GM19023 (cell line): ENCODE measurements around the gene ZNF341.

Source experiments
- ATAC-seq: cut with Tn5 transposase; IDR thresholded peaks from one replicate; pipeline ENCODE4 v1.9.1; 2021; ENCODE audit warnings: mild to moderate bottlenecking, moderate library complexity; ENCODE audit not compliant: unreplicated experiment

The ZNF341 gene

DNA sequence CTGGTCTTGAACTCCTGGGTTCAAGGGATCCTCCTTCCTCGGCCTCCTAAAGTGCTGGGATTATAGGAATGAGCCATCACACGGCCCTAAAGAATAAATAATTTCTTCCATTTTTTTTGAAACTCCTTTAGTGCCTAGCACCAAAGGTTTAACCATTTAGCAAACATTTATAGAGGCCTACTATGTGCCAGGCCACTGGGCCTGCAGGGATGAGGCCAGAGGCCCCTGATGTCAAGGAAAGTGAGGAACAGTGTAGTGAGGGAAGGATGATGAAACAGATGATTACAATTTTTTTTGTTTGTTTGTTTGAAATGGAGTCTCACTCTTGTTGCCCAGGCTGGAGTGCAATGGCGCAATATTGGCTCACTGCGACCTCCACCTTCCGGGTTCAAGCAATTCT lies 33.8 kb downstream of the ZNF341 start:
- ATAC-seq, result no peak

DNA sequence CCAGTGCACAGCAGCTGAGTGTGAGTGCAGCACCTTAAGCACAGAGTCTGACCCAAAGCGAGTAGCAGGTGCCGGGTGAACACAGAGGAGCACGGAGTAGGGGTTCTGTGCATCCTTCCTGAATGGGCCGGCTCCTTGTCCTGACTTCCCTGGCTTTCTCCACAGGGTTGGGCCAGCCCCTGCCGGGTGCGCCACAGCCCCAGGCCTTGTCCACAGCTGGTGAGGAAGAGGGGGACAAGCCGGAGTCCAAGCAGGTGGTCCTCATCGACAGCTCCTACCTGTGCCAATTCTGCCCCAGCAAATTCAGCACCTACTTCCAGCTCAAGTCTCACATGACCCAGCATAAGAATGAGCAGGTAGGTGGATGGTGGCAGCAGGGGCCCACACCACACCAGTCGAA lies 34.9 kb downstream of the ZNF341 start:
- no peak for ATAC-seq

DNA sequence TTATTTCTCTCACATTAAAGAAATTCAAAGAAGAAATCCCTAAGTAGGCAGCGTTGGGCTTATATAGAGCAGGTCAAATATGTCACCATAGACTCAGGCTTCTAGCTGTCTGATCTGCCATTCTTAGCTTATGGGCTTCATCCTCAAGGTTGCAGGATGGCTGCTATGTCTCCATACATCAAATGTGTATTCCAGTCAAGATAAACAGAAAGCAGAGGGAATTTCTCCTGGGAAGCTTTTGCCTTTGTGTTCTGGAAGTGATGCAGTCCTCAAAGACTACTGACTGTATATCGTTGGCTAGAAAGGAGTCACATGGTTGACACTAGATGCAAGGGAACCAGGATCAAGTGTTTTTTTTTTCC lies 36.0 kb downstream of the ZNF341 start:
- no peak for ATAC-seq

DNA sequence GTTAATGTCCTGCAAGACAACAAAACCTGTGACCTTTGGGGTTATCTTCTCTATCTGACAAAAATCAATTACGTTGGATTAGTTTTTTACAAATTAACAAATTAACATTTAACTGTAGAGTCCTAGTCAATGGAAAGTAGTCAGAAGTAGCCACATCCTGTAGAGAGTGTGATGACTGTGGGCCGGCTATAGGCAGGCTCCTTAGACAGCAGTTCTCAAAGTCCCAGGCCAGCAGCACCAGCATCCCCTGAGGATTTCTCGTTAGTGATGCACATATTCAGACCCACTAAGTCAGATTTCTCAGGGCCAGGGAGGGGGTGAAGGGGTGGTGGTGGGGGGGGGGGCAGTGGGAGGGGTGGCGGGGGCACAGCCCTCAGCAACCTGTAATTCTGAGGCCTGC lies 37.2 kb downstream of the ZNF341 start:
- ATAC-seq, result no peak

DNA sequence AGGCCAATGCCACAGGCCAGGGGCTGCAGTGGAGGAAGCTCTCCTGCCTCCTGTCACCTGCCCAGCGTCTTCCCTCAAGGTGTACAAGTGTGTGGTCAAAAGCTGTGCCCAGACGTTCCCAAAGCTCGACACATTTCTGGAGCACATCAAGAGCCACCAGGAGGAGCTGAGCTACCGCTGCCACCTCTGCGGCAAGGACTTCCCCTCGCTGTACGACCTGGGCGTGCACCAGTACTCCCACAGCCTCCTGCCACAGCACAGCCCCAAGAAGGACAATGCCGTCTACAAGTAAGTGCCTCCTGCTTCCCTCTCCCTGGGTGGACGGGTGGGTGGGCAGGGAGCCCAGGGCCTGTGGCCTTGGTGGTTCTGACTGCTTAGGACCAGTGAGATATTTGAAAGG lies 38.2 kb downstream of the ZNF341 start:
- ATAC-seq, result no peak

DNA sequence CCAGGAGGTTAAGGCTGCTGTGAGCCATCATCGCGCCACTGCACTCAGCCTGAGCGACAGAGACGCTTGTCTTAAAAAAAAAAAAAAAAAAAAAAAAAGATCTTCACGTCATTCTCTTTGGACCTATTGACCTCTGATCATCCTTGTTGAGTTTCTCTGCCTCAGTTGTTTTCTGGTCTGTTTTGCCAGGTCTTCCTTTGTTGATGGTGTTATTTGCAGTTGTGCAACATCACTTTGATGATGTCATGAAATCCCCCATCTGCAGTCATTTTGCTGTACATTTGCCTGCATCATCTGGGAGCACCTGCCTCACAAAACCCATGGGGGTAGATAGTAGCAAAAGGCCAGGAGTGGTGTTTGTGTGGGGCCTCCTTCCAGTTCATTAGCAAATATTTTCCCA lies 40.1 kb downstream of the ZNF341 start:
- ATAC-seq, result no peak

DNA sequence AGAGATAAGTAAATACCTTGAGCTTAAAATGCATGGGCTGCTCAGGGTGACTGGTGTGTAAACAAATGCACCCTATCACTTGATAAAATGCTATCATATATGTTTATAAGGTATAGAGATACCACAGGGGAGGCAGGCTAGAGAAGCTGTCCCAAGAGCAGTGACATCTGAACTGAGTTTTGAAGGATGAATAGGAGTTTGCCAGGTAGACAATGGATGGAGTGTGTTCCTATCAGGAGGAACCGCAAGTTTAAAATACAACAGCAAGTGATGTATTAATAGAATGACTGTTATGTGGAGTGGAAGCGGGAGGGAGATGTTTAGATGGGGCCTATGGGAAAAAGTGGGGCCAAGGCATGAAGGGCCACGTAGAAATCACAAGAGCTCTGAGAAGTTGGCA lies 40.6 kb downstream of the ZNF341 start:
- no peak for ATAC-seq

DNA sequence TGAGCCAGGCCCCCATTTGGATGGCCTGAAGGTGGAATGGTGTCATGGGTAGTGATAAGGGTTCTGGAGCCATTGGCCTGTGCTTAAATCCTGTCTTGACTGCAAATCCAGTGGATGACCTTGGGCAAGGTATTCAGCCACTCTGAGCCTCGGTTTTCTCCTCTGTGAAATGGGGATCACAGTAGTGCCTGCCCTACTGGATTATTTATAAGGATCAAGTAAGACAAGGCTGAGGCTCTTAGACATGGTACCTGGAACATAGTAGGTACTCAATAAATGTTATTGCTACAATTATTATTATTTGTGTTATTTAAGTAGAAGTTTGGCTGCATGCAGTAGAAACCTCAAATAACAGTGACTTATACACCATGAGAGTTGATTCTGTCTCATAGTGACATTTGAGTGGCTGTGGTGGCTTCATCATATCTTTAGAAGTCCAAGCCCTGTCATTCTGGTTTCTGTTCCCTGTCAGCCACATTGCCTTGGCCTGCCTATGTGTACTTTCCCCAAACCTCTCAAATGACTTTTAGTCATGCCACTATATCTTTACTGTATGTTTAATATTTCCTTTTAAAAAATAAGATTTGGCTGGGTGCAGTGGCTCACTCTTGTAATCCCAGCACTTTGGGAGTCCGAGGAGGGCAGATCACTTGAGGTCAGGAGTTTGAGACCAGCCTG lies 41.8 kb downstream of the ZNF341 start:
- no peak for ATAC-seq

DNA sequence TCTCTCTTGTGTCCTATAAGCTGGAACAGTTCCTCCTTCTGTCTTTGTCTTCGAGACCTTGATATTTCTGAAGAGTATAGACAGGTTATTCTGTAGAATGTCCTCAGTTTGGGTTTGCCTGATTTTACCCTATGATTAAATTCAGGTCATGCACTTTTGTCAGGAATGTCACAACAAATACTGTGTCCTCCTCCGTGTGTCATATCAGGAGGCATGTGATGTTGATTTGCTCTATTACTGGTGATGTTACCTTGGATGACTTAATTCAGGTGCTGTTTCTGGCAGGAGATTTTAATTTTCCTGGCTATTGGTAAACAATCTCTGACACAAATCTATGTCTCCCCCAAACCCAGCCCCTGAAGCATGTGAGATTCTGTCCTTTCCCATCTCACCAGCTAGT lies 46.0 kb downstream of the ZNF341 start:
- no peak for ATAC-seq

DNA sequence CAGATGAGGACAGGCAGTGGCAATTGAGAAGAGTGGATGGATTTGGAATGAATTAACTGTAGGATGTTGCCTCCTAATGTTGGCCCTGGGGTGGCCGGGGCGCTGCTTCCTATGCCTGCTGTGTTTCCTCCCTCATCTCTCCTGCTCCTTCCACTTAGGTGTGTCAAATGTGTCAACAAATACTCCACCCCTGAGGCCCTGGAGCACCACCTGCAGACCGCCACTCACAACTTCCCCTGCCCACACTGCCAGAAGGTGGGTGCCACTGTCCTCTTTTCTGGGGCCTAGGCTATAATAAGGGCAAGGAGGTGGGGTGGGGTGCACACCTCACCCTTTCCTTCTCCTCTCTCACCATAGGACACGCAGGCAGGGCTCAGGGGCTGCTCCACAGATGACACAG lies 49.3 kb downstream of the ZNF341 start:
- no peak for ATAC-seq

DNA sequence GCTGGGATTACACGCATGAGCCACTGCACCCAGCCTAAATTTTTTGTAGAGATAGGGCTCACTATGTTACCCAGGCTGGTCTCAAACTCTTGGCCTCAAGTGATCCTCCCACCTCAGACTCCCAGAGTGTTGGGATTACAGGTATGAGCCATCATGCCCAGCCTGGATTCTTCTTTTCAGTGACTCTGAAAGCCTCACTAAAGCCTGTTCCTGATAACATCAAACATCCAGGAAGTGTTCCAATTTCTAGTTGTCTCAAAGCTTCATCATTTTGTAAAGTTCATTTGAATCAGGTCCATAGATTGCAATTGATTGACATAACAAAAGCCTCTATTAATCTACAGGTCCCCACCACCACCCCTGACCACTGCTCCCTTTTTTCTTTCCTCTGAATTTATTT lies 50.1 kb downstream of the ZNF341 start:
- ATAC-seq, result no peak

DNA sequence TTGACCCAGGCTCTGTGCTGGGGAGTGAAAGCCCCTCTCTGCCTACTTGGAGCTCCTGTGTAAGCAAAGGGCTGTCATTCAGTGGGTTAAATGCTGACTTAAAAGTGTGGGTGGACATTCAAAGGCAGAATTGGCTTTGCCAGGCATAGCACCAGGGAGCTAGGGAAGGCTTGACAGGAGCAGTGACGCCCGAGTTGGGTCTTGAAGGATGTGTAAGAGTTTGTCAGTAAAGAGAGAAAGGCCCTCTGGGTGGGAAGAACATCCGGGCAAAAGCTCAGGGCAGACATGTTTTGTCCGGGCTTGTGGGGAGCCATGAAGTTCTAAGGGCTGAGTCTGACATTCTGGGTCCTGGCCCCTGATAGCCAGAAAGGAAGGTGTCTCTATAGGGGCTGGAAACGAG lies 51.5 kb downstream of the ZNF341 start:
- ATAC-seq, result no peak

DNA sequence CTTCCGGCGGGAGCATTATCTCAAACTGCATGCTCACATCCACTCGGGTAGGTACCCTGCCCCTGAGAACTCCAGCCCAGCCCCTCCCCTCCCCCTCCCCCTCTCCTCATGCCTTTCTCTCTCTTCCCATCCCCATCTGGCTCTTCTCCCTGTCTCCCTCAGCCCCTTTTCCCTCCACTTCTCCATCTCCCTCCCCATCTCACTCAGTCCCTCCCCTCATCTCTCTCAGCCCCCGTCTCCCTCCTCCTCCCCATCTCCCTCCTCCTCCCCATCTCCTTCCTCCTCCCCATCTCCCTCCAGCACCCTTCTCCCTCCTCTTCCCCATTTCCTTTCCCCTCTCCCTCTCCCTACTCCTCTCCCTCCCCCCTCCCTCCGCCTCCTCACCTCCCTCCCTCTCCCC lies 52.0 kb downstream of the ZNF341 start:
- ATAC-seq, result no peak

DNA sequence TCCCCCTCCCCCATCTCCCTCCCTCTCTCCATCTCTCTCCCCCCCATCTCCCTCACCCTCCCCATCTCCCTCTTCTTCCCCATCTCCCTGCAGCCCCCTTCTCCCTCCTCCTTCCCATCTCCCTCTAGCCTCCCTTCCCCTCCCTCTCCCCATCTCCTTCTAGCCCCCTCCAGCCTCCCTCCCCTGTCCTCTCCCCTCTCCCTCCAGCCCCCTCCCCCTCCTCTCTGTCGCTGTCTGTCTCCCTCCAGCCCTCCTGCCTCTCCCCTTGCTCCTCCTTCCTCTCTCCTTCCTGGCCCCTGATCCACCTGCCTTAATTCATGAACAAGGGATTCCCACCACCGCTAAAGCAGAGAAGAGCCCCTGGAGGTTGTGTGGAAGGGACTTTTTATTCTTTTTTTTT lies 52.4 kb downstream of the ZNF341 start:
- no peak for ATAC-seq

DNA sequence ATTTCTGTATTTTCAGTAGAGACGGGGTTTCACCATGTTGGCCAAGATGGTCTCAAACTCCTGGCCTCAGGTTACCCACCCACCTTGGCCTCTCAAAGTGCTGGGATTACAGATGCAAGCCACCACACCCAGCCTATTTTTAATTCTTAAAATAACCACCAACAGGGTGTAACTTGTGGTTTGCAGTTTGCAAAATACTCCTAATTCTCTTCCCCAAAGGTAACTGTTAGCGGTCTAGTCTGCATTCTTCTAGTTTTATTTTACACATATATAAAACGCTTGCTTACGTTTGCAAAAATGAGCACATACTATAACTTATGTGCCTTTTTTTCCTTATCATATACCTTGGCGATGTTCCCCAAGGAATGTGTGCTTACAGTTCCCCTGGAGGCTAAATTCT lies 53.7 kb downstream of the ZNF341 start:
- ATAC-seq, result no peak

DNA sequence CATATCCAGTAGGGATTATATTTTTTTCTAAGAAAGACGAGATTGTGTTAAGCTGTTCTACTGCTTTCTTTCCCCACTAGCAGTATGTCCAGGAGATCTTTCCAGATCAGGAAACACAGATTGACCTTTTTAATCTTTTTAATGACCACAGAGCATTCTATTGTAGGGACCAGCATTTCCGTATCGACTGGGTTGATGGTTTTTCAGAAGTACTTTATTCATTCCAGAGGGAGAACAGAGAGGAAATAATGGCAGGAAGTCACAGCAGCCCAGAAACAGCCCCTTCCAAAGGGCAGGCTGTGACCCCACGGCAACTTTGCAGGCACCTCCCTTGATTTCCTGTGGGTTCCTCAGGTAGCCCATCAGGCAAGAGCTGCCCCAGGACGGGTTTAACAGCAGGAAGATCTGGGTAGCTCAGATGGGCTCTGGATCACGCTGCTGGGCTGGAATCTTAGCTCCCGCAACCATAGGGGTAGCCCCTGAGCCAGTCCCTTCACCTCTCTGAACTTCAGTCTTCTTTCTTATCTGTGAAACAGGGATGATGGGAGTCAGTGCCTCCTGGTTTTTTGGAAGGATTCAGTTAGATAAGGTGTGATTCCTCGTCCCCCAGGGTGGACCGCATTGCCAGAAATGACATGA lies 55.6 kb downstream of the ZNF341 start:
- ATAC-seq, result no peak

DNA sequence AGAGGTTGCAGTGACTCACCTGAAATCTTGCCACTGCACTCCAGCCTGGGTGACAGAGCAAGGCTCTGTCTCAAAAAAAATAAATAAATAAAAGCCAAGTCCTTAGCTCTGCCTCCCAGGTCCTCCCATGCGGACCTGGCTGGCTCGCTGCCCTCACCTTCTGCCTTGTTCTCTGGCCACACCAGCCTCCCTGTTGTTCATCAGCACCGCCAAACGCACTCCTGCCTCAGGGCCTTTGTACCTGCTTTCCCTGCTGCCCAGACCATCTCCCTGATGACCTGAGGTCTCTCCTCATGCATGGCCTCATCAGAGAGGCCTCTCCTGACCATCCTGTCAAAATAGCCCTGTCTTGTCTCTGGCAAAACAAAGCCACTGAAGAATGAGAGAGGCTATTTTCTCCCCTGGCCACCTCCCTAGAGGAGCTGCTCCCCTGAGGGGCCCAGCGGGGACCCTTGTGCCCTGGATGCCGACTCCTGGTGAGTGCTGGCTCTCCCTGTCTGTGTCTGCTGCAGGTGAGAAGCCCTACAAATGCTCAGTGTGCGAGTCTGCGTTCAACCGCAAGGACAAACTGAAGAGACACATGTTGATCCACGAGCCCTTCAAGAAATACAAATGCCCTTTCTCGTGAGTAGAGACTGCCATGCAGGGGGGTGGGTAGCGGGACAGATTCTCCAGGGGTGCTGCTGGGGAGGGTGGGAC lies 56.7 kb downstream of the ZNF341 start:
- ATAC-seq, result no peak

DNA sequence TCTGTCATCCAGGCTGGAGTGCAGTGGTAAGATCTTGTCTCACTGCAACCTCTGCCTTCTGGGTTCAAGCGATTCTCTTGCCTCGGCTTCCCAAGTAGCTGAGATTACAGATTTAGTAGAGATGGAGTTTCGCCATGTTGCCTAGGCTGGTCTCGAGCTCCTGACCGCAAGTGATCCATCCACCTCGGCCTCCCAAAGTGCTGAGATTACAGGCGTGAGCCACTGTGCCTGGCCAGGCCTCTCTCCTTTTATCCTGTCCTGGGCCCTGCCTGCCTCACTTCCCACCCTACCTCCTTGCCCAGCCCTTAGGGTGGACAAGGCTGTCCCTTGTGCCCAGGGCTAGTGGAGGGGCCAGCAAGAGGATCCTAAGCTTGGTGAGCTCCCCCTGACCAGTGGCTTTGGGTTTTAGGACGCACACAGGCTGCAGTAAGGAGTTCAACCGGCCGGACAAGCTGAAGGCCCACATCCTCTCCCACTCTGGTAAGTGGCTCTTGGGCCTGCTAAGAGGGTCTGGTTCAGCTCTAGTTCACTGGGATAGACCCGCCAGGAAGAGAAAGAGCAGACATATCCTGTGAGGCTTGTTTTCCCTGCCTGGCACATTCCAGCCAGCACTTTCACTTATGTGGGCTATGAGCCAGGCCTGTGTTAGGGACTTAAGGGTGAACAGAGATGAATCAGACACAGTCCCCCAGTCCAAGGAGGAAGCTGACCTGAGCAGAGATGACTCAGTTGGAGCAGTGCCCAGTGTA lies 57.5 kb downstream of the ZNF341 start:
- ATAC-seq, result no peak

DNA sequence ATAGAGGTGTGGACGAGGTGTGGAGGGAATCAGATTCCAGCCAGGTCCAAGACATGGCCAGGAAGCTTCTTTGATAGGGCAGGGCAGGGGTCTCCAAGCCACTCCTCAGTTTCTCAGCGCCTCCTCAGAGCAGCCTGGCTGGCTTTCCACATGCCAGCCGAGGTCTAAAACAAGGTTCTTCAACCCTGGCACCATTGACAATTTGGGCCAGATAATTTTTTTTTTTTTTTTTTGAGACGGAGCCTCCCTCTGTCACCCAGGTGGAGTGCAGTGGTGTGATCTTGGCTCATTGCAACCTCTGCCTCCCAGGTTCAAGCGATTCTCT lies 58.0 kb downstream of the ZNF341 start:
- ATAC-seq, result no peak

DNA sequence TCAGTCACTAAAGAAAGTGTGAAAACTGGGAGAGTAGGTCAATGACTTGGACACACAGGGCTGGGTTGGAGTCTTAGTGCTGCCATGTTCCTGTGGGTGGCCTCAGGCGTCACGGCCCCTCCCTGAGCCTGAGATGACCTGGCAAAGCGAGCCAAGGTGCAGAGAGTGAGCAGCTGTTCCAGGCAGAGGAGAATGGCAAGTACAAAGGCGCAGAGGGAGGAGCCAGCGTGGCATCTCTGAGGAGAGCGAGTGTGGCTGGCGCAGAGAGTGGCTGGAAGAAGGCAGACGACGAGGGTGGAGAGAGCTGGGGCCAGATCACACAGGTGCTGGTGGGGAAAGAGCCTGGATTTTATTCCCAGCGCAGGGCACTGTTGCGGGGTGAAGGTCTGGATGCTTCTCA lies 58.8 kb downstream of the ZNF341 start:
- no peak for ATAC-seq

DNA sequence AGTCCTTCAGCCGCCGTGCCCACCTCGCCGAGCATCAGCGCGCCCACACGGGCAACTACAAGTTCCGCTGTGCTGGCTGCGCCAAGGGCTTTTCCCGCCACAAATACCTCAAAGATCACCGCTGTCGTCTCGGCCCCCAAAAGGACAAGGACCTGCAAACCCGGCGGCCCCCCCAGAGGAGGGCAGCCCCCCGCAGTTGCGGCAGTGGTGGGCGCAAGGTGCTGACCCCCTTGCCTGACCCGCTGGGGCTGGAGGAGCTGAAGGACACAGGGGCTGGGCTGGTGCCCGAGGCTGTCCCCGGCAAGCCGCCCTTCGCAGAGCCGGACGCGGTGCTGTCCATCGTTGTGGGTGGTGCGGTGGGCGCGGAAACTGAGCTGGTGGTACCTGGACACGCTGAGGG lies 59.2 kb downstream of the ZNF341 start:
- ATAC-seq, result no peak

DNA sequence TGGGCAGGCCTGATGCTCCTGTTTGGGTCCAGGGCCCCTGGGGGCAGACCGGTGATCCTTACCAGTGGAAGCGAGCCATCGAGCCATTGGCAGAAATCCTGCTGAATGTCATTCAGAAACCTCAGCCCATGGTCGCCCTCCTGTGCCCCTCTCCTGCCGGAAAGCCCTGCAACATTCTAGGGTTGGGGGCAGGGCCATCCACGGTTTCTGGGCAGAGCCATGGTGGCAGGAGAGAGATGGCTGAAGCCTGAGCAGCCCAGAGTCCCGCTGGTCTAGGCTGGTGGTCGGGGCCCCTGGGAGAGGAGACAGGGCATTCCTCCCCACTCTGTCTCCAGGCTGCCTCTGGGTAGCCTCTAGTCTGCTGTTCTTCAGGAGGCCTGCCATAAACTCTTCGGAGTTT lies 59.7 kb downstream of the ZNF341 start:
- ATAC-seq, result no peak
